Gastroesophageal sphincter (tissue), 4 donors: Measurements from ENCODE around the gene GRIK3. TPM values are rescaled to one million over a fixed set of nuclear protein-coding genes. Genes with fewer than 3 reads are reported as not detected.
A peak's percentile ranks its signal among the peaks of the same experiment; 100 is the strongest.
"Not testable (repeated sequence)": the region's sequence is repeated elsewhere in the genome, so short reads cannot be mapped to it uniquely, and the experiment has no call there.

Experiments used
- ATAC-seq: fragments of 150-250 bp; one replicate; pipeline ENCODE4 v1.9.1; 2016; ENCODE audit warnings: mild to moderate bottlenecking, moderate library complexity
- H3K27ac ChIP-seq, 4 donors: fragments of 200-600 bp; sonication (generic) in 3 of 4; 1 replicate in 3 of 4; 2 replicates in 1 of 4; pipeline ENCODE4 v1.5.1; 2016 to 2019
- H3K27me3 ChIP-seq: fragments of 200-600 bp; sonication (generic); one replicate; pipeline ENCODE4 v1.5.1; 2019
- H3K36me3 ChIP-seq, 2 donors: fragments of 200-600 bp; sonication (generic); one replicate each; pipeline ENCODE4 v1.5.1; 2019; ENCODE audit warnings: control low read depth in 1 of 2
- H3K4me1 ChIP-seq, 3 donors: fragments of 200-600 bp; sonication (generic); 1 replicate in 2 of 3; 2 replicates in 1 of 3; pipeline ENCODE4 v1.5.1; 2016 to 2019; ENCODE audit warnings: control low read depth in 2 of 3
- H3K4me3 ChIP-seq, 2 donors: fragments of 200-600 bp; sonication (generic); one replicate each; pipeline ENCODE4 v1.5.1; 2019; ENCODE audit warnings: mild to moderate bottlenecking in 1 of 2, moderate library complexity in 1 of 2
- H3K9me3 ChIP-seq, 3 donors: fragments of 200-600 bp; sonication (generic); one replicate each; pipeline ENCODE4 v1.5.1; 2017 to 2019; ENCODE audit warnings: control low read depth in 2 of 3
- EP300 ChIP-seq: sonication (generic); formaldehyde crosslinking; IDR thresholded peaks from one replicate; pipeline ENCODE4 v1.6.1; 2017; ENCODE audit warnings: antibody characterized with exemption, mild to moderate bottlenecking
- POLR2A ChIP-seq, 2 donors: fragments of 450-650 bp; IDR thresholded peaks; one replicate each; pipeline ENCODE4 v1.6.1; 2017; ENCODE audit warnings: antibody characterized with exemption in 2 of 2, mild to moderate bottlenecking in 2 of 2, moderate library complexity in 1 of 2
- POLR2AphosphoS5 ChIP-seq: sonication (generic); formaldehyde crosslinking; IDR thresholded peaks from one replicate; pipeline ENCODE4 v1.6.1; 2017; ENCODE audit warnings: antibody characterized with exemption
- WGBS, 2 donors: methylation state at CpG; one replicate each; pipeline ENCODE4 v1.1.5; 2018; ENCODE audit warnings: low coverage in 1 of 2; 5-methylcytosine and 5-hydroxymethylcytosine counted together
- total RNA-seq, 4 donors: library from RNA; depleted of rRNA; stranded (reverse); fragments of >200 nt; gene quantifications; one replicate each; pipeline ENCODE4 v1.1.0, GENCODE V29; 2016
- TF ChIP-seq, protein P1 (sequence below), 4 experiments: fragments of 200-600 bp in 2 of 4; fragments of 450-650 bp in 2 of 4; sonication (generic) in 1 of 4; IDR thresholded peaks; one replicate each; pipeline ENCODE4 v1.5.1; 2017 to 2019; ENCODE audit warnings: antibody characterized with exemption in 4 of 4, mild to moderate bottlenecking in 2 of 4, moderate library complexity in 2 of 4

The GRIK3 gene
- total RNA-seq, result 1 to 10 TPM; 3.1 to 7.8 (median 5.0) TPM

DNA sequence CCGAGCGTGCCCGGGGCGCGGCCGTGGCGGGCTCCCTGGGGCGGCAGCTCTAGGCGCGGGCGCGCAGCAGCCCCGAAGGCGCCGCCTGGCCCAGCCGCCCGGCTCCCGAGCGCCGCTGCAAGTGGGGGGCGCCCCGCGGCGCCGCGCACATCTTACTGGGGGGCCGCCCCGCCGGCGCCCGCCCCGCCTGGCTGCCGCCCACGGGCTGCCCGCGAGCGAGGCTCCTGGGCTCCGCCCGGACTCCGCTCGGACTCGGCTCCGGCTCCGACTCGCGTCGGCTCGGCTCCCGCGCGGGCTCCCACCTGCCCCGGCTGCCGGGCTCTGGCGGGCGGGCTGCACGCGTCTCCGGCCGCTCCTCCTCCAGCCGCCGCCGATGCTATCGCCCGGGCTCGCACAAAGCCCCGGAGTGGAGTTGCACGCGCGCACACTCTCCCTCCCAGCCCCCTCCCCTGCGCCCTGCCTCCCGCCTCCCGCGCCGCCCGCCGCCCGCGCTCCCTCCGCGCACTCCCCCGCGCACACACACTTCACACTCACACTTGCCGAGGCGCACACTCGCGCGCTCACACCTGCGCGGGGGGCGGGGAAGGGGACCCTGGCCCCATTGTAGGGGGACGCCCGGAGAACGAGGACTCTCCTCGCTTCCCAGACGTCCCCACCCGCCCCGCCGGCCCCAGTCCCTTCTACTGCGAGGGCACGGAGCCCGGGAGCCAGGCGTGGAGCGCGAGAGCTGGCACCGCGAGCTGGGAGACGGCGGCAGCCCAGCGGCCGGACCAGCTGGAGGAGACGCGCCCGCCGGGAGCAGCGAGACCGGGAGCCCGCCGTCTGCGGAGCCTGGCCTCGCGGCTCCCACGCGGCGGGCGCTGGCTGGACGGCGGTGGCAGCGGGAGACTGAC lies at the start of gene GRIK3:
GRIK3 (minus strand) TSS at position 395 of the 893 bp plus-strand sequence. CDS start 407 bp downstream, outside the sequence.
- no peaks in the 10 kb centered on the region for H3K9me3 ChIP-seq
- H3K27ac ChIP-seq, result peak within 1 kb of the TSS in 2 of 4 donors; percentile 24 to 60
- H3K36me3 ChIP-seq, result no peaks in the 10 kb centered on the region
- peaks cover 100% of the 10 kb centered on the region for H3K27me3 ChIP-seq
- TF ChIP-seq POLR2A (IDR thresholded peaks at IDR 0.05) (peak in 1 of 2 donors; percentile 10), POLR2AphosphoS5 (no peak), EP300 (no peak)
- TF ChIP-seq, protein P1, sequence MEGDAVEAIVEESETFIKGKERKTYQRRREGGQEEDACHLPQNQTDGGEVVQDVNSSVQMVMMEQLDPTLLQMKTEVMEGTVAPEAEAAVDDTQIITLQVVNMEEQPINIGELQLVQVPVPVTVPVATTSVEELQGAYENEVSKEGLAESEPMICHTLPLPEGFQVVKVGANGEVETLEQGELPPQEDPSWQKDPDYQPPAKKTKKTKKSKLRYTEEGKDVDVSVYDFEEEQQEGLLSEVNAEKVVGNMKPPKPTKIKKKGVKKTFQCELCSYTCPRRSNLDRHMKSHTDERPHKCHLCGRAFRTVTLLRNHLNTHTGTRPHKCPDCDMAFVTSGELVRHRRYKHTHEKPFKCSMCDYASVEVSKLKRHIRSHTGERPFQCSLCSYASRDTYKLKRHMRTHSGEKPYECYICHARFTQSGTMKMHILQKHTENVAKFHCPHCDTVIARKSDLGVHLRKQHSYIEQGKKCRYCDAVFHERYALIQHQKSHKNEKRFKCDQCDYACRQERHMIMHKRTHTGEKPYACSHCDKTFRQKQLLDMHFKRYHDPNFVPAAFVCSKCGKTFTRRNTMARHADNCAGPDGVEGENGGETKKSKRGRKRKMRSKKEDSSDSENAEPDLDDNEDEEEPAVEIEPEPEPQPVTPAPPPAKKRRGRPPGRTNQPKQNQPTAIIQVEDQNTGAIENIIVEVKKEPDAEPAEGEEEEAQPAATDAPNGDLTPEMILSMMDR (IDR thresholded peaks at IDR 0.05), result no peak
- H3K4me3 ChIP-seq, result peak within 1 kb of the TSS in 1 of 2 donors; percentile 44
- peaks cover 0 to 49% (median 3%) of the 10 kb centered on the region in 3 donors for H3K4me1 ChIP-seq
- ATAC-seq, result no peak
- no CpG with 5 or more reads among the region's 128 CpGs for WGBS, 2 donors

DNA sequence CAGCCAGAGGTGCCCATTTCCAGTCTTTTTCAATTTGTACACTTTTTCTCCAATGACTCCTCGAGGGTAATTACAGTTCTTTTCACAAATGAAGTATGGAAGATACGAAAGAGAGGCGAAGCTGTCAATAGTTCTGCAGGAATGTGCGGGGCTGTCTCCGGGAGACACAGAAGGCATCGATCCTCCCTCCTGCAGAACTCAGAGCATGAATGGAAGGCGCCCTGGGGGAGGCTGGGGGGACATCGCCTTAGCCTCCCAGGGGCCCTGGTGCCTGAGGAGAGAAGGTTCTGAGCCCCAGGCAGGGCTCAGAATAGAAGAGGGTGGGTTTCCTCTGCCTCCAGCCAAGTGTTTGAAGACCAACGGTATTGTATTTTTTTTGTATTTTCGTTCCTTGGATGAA lies 49.7 kb upstream of the GRIK3 start:
- WGBS, 2 donors, result 33 to 85% methylated on average over 1 to 2 of the region's 10 CpGs
- Histone ChIP-seq H3K27ac (peak overlapping the region in 2 of 4 donors; percentile 15 to 17), H3K27me3 (peaks cover 68% of the 10 kb centered on the region), H3K36me3 (no peaks in the 10 kb centered on the region), H3K4me1 (no peaks in the 10 kb centered on the region), H3K9me3 (no peaks in the 10 kb centered on the region), H3K4me3 (no peak overlapping the region)
- TF ChIP-seq EP300, result no peak
- TF ChIP-seq POLR2AphosphoS5, result no peak
- TF ChIP-seq, protein P1 (IDR thresholded peaks at IDR 0.05), result no peak
- TF ChIP-seq POLR2A (IDR thresholded peaks at IDR 0.05), result no peak
- no peak for ATAC-seq

DNA sequence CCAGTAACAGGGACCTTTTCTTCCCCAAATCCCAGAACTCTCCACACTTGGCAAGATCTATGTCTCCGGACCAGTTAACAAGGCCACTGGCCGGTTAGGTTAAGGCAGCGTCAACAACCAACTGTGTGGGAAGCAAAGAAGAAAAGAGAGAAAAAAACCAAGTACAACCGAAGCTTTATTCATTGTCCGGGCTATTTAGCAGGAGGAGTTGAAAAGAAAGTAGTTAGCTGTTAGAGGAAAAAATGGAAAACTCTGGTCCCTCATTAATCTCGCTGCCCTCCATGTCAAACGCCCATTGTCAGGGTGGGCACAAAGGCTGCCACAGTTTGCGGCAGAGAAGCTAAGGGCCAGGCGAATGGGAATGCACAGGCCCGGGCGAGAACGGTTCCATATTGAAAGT lies 49.3 kb upstream of the GRIK3 start:
- TF ChIP-seq POLR2AphosphoS5 (no peak), EP300 (no peak), POLR2A (IDR thresholded peaks at IDR 0.05) (no peak)
- TF ChIP-seq, protein P1 (IDR thresholded peaks at IDR 0.05), result no peak
- Histone ChIP-seq H3K9me3 (no peaks in the 10 kb centered on the region), H3K4me3 (no peak overlapping the region), H3K4me1 (no peaks in the 10 kb centered on the region), H3K27me3 (peaks cover 69% of the 10 kb centered on the region), H3K27ac (peak overlapping the region in 1 of 4 donors; percentile 4), H3K36me3 (no peaks in the 10 kb centered on the region)
- ATAC-seq, result peak; percentile 34
- WGBS, 2 donors, result 71% methylated on average over 10 of the region's 12 CpGs; no CpG with 5 or more reads in 1 of the 2 donors

DNA sequence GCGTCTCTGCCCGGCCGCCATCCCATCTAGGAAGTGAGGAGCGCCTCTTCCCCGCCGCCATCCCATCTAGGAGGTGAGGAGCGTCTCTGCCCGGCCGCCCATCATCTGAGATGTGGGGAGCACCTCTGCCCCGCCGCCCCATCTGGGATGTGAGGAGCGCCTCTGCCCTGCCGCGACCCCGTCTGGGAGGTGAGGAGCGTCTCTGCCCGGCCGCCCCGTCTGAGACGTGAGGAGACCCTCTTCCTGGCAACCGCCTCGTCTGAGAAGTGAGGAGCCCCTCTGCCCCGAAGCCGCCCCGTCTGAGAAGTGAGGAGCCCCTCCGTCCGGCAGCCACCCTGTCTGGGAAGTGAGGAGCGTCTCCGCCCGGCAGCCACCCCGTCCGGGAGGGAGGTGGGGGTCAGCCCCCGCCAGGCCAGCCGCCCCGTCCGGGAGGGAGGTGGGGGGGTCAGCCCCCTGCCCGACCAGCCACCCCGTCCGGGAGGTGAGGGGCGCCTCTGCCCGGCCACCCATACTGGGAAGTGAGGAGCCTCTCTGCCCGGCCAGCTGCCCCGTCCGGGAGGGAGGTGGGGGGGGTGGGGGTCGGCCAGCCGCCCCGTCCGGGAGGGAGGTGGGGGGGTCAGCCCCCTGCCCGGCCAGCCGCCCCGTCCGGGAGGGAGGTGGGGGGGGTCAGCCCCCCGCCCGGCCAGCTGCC lies 46.1 kb upstream of the GRIK3 start:
- H3K4me1 ChIP-seq, ATAC-seq, H3K9me3 ChIP-seq, H3K36me3 ChIP-seq, H3K4me3 ChIP-seq, H3K27ac ChIP-seq: not testable (repeated sequence)
- WGBS, 2 donors, result no CpG with 5 or more reads among the region's 54 CpGs
- peaks cover 50% of the 10 kb centered on the region for H3K27me3 ChIP-seq

DNA sequence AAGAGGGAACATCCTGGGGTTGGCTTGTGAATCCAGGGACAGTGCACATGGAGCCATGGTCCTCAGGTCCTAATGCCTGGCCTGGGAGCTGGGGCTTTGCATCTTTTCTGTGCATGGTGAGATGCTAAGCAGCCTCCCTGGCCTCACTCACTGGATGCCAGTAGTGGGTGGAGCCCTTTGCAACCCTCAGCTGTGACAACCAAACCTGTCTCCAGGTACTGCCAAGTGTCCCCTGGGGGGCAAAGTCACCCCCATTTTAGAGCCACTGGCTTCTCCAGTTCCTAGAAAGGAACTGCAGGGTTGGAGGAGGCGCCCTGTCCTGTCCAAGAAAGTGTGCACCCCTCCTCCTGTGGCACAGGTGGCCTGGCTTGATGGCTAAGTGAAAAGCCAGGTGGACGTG lies 44.6 kb upstream of the GRIK3 start:
- H3K27me3 ChIP-seq, result peaks cover 48% of the 10 kb centered on the region
- no peaks in the 10 kb centered on the region for H3K4me1 ChIP-seq
- no CpG with 5 or more reads among the region's 2 CpGs for WGBS, 2 donors
- TF ChIP-seq POLR2AphosphoS5, result no peak
- TF ChIP-seq EP300, result no peak
- no peak for TF ChIP-seq POLR2A (IDR thresholded peaks at IDR 0.05)
- no peak overlapping the region for H3K27ac ChIP-seq
- H3K9me3 ChIP-seq, result no peaks in the 10 kb centered on the region
- no peak overlapping the region for H3K4me3 ChIP-seq
- no peak for ATAC-seq
- H3K36me3 ChIP-seq, result no peaks in the 10 kb centered on the region
